ENCODE results near the gene PDLIM7.

PDLIM7 gene

GRCh38 chr5:177475563-177476427 lies 21.6 kb downstream of the PDLIM7 start:
- DNase-seq (ENCODE audit: low read depth in 1 of 2, low spot score in 1 of 2) = no peak

GRCh38 chr5:177474846-177475562 lies 22.4 kb downstream of the PDLIM7 start:
- no peak for DNase-seq (ENCODE audit: low read depth in 1 of 2, low spot score in 1 of 2)

GRCh38 chr5:177474002-177474476 lies 23.4 kb downstream of the PDLIM7 start:
- DNase-seq (ENCODE audit: low read depth in 1 of 2, low spot score in 1 of 2) = no peak

GRCh38 chr5:177473443-177474001 lies 23.9 kb downstream of the PDLIM7 start, which contains the start of gene DBN1:
Gene DBN1, minus strand, starts transcription at chr5:177473634. Its CDS starts 113 bp downstream, at chr5:177473521.
- DNase-seq (ENCODE audit: low read depth in 1 of 2, low spot score in 1 of 2) = no peak

- DNase-seq (ENCODE audit: low read depth in 1 of 2, low spot score in 1 of 2) = peak in 1 of 2 donors; percentile 29
These were observed 24.7 kb downstream of the PDLIM7 start for GRCh38 chr5:177472460-177473442.

- no peak for DNase-seq (ENCODE audit: low read depth in 1 of 2, low spot score in 1 of 2)
These were observed 25.6 kb downstream of the PDLIM7 start for GRCh38 chr5:177471610-177472356.

- no peak for DNase-seq (ENCODE audit: low read depth in 1 of 2, low spot score in 1 of 2)
These were observed 26.5 kb downstream of the PDLIM7 start for GRCh38 chr5:177470759-177471536.

- no peak for DNase-seq (ENCODE audit: low read depth in 1 of 2, low spot score in 1 of 2)
These were observed 27.5 kb downstream of the PDLIM7 start for GRCh38 chr5:177469750-177470525.

- DNase-seq (ENCODE audit: low read depth in 1 of 2, low spot score in 1 of 2) = no peak
These were observed 28.4 kb downstream of the PDLIM7 start for GRCh38 chr5:177468685-177469628.

GRCh38 chr5:177468329-177468684 lies 29.1 kb downstream of the PDLIM7 start:
- DNase-seq (ENCODE audit: low read depth in 1 of 2, low spot score in 1 of 2) = no peak

GRCh38 chr5:177467436-177467835 lies 30.0 kb downstream of the PDLIM7 start:
- no peak for DNase-seq (ENCODE audit: low read depth in 1 of 2, low spot score in 1 of 2)

GRCh38 chr5:177466861-177467260 lies 30.5 kb downstream of the PDLIM7 start:
- no peak for DNase-seq (ENCODE audit: low read depth in 1 of 2, low spot score in 1 of 2)

GRCh38 chr5:177465044-177465443 lies 32.4 kb downstream of the PDLIM7 start:
- DNase-seq (ENCODE audit: low read depth in 1 of 2, low spot score in 1 of 2) = no peak

- no peak for DNase-seq (ENCODE audit: low read depth in 1 of 2, low spot score in 1 of 2)
These were observed 35.3 kb downstream of the PDLIM7 start for GRCh38 chr5:177462021-177462670.

GRCh38 chr5:177459819-177460628 lies 37.4 kb downstream of the PDLIM7 start:
- no peak for DNase-seq (ENCODE audit: low read depth in 1 of 2, low spot score in 1 of 2)

- no peak for DNase-seq (ENCODE audit: low read depth in 1 of 2, low spot score in 1 of 2)
These were observed 38.0 kb downstream of the PDLIM7 start for GRCh38 chr5:177459357-177459756.

All from activated T-helper 1 cell treated with anti-CD3 and anti-CD28 coated beads, Interleukin-2, amount 50 U/mL, for 16 hours (primary cell).